HepG2 (cell line): Measurements from ENCODE around the gene PPP1R15B. TPM values are rescaled to one million over a fixed set of nuclear protein-coding genes. Genes with fewer than 3 reads are reported as not detected.
A peak's percentile ranks its signal among the peaks of the same experiment; 100 is the strongest.

Experiments
- ARNT2 ChIP-seq: sonication (generic); formaldehyde crosslinking; IDR thresholded peaks from 2 replicates; pipeline ENCODE4 v1.8.0; 2022; ENCODE audit warnings: mild to moderate bottlenecking, low read depth, missing genetic modification reagents, moderate library complexity
- MEF2D ChIP-seq: sonication (generic); formaldehyde crosslinking; IDR thresholded peaks from 2 replicates; pipeline ENCODE4 v1.5.1; 2020; ENCODE audit warnings: mild to moderate bottlenecking, missing genetic modification reagents
- MXI1 ChIP-seq: IDR thresholded peaks from 3 replicates; pipeline ENCODE4 v1.6.1; 2012; ENCODE audit warnings: low read depth, low read length, inconsistent platforms, borderline replicate concordance
- NCOR1 ChIP-seq: fragments of 200-600 bp; sonication (generic); IDR thresholded peaks from 2 replicates; pipeline ENCODE4 v1.7.0; 2017; ENCODE audit warnings: antibody characterized with exemption, low read length, borderline replicate concordance
- SMAD9 ChIP-seq: sonication (generic); formaldehyde crosslinking; IDR thresholded peaks from 2 replicates; pipeline ENCODE4 v1.5.1; 2020; ENCODE audit warnings: mild to moderate bottlenecking, missing genetic modification reagents
- YY1 ChIP-seq: IDR thresholded peaks from 2 replicates; pipeline ENCODE4 v1.6.1; 2011; ENCODE audit warnings: low read length, low read depth, moderate library complexity, mild to moderate bottlenecking; ENCODE audit not compliant: insufficient read depth, insufficient replicate concordance
- ZMYM3 ChIP-seq: sonication (generic); formaldehyde crosslinking; IDR thresholded peaks from 2 replicates; pipeline ENCODE4 v1.5.1; 2020; ENCODE audit warnings: mild to moderate bottlenecking, missing genetic modification reagents
- ZNF367 ChIP-seq: sonication (generic); formaldehyde crosslinking; IDR thresholded peaks from 2 replicates; pipeline ENCODE4 v1.4.0; 2020; ENCODE audit warnings: missing genetic modification reagents, borderline replicate concordance
- ZNF660 ChIP-seq: sonication (generic); formaldehyde crosslinking; IDR thresholded peaks from 2 replicates; pipeline ENCODE4 v1.5.1; 2020; ENCODE audit warnings: mild to moderate bottlenecking, low read depth, missing genetic modification reagents, borderline replicate concordance
- ZNF737 ChIP-seq: sonication (generic); formaldehyde crosslinking; IDR thresholded peaks from 2 replicates; pipeline ENCODE4 v1.5.0; 2020; ENCODE audit warnings: missing genetic modification reagents, mild to moderate bottlenecking, borderline replicate concordance
- ZNF746 ChIP-seq: sonication (generic); formaldehyde crosslinking; IDR thresholded peaks from 2 replicates; pipeline ENCODE4 v1.8.0; 2022; ENCODE audit warnings: mild to moderate bottlenecking, missing genetic modification reagents
- polyA plus RNA-seq, 8 experiments: library from polyadenylated mRNA; depleted of rRNA in 3 of 8; stranded (reverse) in 7 of 8; unstranded in 1 of 8; fragments of >200 nt; fragmentation: Illumina TruSeq in 4 of 8; extraction: Trizol in 4 of 8; gene quantifications; 2 replicates each; pipeline versions ENCODE4 v1.2.1 to v1.2.3, GENCODE V29; 2011 to 2016; ENCODE audit warnings: low read depth in 4 of 8, missing spikeins in 1 of 8, mixed read lengths in 1 of 8; ENCODE audit not compliant: insufficient read depth in 1 of 8
- total RNA-seq, 5 experiments: library from RNA; depleted of rRNA; stranded (reverse); fragments of >200 nt; fragmentation: Illumina TruSeq; extraction: Trizol; gene quantifications; 2 replicates each; pipeline ENCODE4 v1.2.3, GENCODE V29; 2016; ENCODE audit warnings: low read depth in 1 of 5
- TF ChIP-seq, protein P1 (sequence below): sonication (generic); IDR thresholded peaks from 2 replicates; pipeline ENCODE4 v1.6.1; 2016; ENCODE audit warnings: low read depth, borderline replicate concordance
- TF ChIP-seq, protein P2 (sequence below): sonication (generic); formaldehyde crosslinking; IDR thresholded peaks from 2 replicates; pipeline ENCODE4 v1.4.0; 2020; ENCODE audit warnings: mild to moderate bottlenecking, missing genetic modification reagents
- TF ChIP-seq, protein P3 (sequence below): sonication (generic); formaldehyde crosslinking; IDR thresholded peaks from 2 replicates; pipeline ENCODE4 v1.4.0; 2020; ENCODE audit warnings: missing genetic modification reagents
- TF ChIP-seq, protein P4 (sequence below): sonication (generic); formaldehyde crosslinking; IDR thresholded peaks from 2 replicates; pipeline ENCODE4 v1.4.0; 2020; ENCODE audit warnings: missing genetic modification reagents, mild to moderate bottlenecking, borderline replicate concordance
- TF ChIP-seq, protein P5 (sequence below): sonication (generic); formaldehyde crosslinking; IDR thresholded peaks from 2 replicates; pipeline ENCODE4 v1.4.0; 2020; ENCODE audit warnings: missing genetic modification reagents, borderline replicate concordance

PPP1R15B gene
- total and polyA plus RNA-seq, 2 of the 13 experiments (the other 11 are each of a cell fraction or from before 2014, with no cell fraction given): 13.4 to 23.8 TPM

DNA sequence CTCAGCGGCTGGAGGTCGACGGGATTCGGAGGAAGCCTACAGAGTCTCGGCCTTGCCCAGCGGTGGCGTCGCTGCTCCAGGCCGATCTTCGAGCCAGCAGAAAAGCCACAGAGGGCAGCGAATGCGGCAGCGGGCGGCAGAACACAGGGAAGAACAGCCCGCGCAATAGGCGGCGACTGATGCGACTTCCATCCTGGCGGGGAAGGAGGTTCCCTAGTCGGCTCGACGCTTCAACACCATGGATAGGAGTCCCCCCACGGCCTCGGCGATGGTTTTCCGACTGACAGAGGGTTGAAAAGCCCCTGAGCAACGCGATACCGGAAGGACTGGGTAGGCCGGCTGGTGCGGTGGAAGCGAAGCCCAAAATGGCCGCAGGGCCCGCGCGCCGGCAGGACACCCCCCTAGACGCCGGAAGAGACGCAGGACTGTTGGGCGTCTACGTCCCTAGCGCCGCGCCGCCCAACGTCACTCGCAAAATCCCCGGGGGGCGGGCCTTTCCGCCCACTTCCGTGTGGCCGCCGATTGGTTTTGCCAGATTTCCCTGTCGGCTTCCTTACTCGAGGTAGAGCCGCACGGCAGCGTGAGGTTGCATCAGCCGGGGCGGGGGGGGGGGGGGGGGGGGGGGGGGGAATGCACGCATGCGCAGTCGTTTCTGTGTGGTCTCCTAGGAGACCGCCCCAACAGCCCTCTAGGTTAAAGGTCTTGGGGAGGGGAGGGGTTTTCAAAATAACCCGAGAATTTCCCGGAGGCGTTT is at the start of gene PPP1R15B (continued):
- TF ChIP-seq, protein P1, sequence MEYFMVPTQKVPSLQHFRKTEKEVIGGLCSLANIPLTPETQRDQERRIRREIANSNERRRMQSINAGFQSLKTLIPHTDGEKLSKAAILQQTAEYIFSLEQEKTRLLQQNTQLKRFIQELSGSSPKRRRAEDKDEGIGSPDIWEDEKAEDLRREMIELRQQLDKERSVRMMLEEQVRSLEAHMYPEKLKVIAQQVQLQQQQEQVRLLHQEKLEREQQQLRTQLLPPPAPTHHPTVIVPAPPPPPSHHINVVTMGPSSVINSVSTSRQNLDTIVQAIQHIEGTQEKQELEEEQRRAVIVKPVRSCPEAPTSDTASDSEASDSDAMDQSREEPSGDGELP: no peak
- TF ChIP-seq, protein P2, sequence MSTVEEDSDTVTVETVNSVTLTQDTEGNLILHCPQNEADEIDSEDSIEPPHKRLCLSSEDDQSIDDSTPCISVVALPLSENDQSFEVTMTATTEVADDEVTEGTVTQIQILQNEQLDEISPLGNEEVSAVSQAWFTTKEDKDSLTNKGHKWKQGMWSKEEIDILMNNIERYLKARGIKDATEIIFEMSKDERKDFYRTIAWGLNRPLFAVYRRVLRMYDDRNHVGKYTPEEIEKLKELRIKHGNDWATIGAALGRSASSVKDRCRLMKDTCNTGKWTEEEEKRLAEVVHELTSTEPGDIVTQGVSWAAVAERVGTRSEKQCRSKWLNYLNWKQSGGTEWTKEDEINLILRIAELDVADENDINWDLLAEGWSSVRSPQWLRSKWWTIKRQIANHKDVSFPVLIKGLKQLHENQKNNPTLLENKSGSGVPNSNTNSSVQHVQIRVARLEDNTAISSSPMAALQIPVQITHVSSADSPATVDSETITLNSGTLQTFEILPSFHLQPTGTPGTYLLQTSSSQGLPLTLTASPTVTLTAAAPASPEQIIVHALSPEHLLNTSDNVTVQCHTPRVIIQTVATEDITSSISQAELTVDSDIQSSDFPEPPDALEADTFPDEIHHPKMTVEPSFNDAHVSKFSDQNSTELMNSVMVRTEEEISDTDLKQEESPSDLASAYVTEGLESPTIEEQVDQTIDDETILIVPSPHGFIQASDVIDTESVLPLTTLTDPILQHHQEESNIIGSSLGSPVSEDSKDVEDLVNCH (CRISPR knock-in tag): no peak
- TF ChIP-seq, protein P3, sequence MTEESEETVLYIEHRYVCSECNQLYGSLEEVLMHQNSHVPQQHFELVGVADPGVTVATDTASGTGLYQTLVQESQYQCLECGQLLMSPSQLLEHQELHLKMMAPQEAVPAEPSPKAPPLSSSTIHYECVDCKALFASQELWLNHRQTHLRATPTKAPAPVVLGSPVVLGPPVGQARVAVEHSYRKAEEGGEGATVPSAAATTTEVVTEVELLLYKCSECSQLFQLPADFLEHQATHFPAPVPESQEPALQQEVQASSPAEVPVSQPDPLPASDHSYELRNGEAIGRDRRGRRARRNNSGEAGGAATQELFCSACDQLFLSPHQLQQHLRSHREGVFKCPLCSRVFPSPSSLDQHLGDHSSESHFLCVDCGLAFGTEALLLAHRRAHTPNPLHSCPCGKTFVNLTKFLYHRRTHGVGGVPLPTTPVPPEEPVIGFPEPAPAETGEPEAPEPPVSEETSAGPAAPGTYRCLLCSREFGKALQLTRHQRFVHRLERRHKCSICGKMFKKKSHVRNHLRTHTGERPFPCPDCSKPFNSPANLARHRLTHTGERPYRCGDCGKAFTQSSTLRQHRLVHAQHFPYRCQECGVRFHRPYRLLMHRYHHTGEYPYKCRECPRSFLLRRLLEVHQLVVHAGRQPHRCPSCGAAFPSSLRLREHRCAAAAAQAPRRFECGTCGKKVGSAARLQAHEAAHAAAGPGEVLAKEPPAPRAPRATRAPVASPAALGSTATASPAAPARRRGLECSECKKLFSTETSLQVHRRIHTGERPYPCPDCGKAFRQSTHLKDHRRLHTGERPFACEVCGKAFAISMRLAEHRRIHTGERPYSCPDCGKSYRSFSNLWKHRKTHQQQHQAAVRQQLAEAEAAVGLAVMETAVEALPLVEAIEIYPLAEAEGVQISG (CRISPR knock-in tag): peak; percentile 88
- TF ChIP-seq SMAD9 (CRISPR knock-in tag) (no peak), ZNF660 (no peak), ARNT2 (CRISPR knock-in tag) (peak; percentile 80), MXI1 (peak; percentile 66; the same call in 2 of the 3 replicates), ZNF737 (CRISPR knock-in tag) (no peak), MEF2D (CRISPR knock-in tag) (peak; percentile 69; the same call in 1 of the 2 replicates), NCOR1 (peak; percentile 68; the same call in 1 of the 2 replicates), ZMYM3 (0 out of 2 replicates have a peak, but pooled peaks have one; percentile 27), YY1 (peak; percentile 97), ZNF367 (CRISPR knock-in tag) (no peak), ZNF746 (peak; percentile 23; the same call in 1 of the 2 replicates)
- TF ChIP-seq, protein P4, sequence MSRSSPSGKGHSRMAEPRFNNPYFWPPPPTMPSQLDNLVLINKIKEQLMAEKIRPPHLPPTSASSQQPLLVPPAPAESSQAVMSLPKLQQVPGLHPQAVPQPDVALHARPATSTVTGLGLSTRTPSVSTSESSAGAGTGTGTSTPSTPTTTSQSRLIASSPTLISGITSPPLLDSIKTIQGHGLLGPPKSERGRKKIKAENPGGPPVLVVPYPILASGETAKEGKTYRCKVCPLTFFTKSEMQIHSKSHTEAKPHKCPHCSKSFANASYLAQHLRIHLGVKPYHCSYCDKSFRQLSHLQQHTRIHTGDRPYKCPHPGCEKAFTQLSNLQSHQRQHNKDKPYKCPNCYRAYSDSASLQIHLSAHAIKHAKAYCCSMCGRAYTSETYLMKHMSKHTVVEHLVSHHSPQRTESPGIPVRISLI: no peak
- TF ChIP-seq, protein P5, sequence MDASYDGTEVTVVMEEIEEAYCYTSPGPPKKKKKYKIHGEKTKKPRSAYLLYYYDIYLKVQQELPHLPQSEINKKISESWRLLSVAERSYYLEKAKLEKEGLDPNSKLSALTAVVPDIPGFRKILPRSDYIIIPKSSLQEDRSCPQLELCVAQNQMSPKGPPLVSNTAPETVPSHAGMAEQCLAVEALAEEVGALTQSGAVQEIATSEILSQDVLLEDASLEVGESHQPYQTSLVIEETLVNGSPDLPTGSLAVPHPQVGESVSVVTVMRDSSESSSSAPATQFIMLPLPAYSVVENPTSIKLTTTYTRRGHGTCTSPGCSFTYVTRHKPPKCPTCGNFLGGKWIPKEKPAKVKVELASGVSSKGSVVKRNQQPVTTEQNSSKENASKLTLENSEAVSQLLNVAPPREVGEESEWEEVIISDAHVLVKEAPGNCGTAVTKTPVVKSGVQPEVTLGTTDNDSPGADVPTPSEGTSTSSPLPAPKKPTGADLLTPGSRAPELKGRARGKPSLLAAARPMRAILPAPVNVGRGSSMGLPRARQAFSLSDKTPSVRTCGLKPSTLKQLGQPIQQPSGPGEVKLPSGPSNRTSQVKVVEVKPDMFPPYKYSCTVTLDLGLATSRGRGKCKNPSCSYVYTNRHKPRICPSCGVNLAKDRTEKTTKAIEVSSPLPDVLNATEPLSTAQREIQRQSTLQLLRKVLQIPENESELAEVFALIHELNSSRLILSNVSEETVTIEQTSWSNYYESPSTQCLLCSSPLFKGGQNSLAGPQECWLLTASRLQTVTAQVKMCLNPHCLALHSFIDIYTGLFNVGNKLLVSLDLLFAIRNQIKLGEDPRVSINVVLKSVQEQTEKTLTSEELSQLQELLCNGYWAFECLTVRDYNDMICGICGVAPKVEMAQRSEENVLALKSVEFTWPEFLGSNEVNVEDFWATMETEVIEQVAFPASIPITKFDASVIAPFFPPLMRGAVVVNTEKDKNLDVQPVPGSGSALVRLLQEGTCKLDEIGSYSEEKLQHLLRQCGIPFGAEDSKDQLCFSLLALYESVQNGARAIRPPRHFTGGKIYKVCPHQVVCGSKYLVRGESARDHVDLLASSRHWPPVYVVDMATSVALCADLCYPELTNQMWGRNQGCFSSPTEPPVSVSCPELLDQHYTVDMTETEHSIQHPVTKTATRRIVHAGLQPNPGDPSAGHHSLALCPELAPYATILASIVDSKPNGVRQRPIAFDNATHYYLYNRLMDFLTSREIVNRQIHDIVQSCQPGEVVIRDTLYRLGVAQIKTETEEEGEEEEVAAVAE (CRISPR knock-in tag): no peak
